GM19395 (cell line): ENCODE results near the gene FXYD7.

Source experiments
- ATAC-seq: cut with Tn5 transposase; IDR thresholded peaks from one replicate; pipeline ENCODE4 v1.9.1; 2021; ENCODE audit warnings: mild to moderate bottlenecking, moderate library complexity; ENCODE audit not compliant: unreplicated experiment

Gene FXYD7

GRCh38 chr19:35162471-35163326 is 19.6 kb downstream of the FXYD7 start:
- ATAC-seq: no peak

GRCh38 chr19:35164418-35164817 is 21.4 kb downstream of the FXYD7 start:
- no peak for ATAC-seq

- ATAC-seq: no peak
These were observed 22.4 kb downstream of the FXYD7 start for GRCh38 chr19:35165200-35166058.

GRCh38 chr19:35166100-35167063 is 23.3 kb downstream of the FXYD7 start:
- ATAC-seq: no peak

GRCh38 chr19:35167251-35168119 is 24.4 kb downstream of the FXYD7 start:
- ATAC-seq: no peak

- no peak for ATAC-seq
These were observed 25.1 kb downstream of the FXYD7 start for GRCh38 chr19:35168196-35168595.

GRCh38 chr19:35169221-35169995 is 26.4 kb downstream of the FXYD7 start:
- no peak for ATAC-seq

GRCh38 chr19:35170359-35171061 is 27.5 kb downstream of the FXYD7 start:
- no peak for ATAC-seq

GRCh38 chr19:35171730-35172129 is 28.7 kb downstream of the FXYD7 start:
- no peak for ATAC-seq

GRCh38 chr19:35174226-35174625 is 31.2 kb downstream of the FXYD7 start:
- ATAC-seq: no peak

- no peak for ATAC-seq
These were observed 33.1 kb downstream of the FXYD7 start for GRCh38 chr19:35176181-35176570.

- ATAC-seq: no peak
These were observed 34.6 kb downstream of the FXYD7 start for GRCh38 chr19:35177377-35178274.

GRCh38 chr19:35178701-35179100 is 35.6 kb downstream of the FXYD7 start:
- ATAC-seq: no peak

GRCh38 chr19:35179830-35180229 is 36.8 kb downstream of the FXYD7 start:
- no peak for ATAC-seq

- no peak for ATAC-seq
These were observed 38.3 kb downstream of the FXYD7 start for GRCh38 chr19:35181387-35181786.

GRCh38 chr19:35184267-35184666 is 41.2 kb downstream of the FXYD7 start:
- no peak for ATAC-seq

- ATAC-seq: no peak
These were observed 41.8 kb downstream of the FXYD7 start for GRCh38 chr19:35184884-35185283.
